ENCODE measurements around the gene SERPINB6. TPM values are rescaled to one million over a fixed set of nuclear protein-coding genes. Genes with fewer than 3 reads are reported as not detected.

SERPINB6 gene
- total RNA-seq, 1 donor from 2014 or later, result 48.7 TPM

DNA sequence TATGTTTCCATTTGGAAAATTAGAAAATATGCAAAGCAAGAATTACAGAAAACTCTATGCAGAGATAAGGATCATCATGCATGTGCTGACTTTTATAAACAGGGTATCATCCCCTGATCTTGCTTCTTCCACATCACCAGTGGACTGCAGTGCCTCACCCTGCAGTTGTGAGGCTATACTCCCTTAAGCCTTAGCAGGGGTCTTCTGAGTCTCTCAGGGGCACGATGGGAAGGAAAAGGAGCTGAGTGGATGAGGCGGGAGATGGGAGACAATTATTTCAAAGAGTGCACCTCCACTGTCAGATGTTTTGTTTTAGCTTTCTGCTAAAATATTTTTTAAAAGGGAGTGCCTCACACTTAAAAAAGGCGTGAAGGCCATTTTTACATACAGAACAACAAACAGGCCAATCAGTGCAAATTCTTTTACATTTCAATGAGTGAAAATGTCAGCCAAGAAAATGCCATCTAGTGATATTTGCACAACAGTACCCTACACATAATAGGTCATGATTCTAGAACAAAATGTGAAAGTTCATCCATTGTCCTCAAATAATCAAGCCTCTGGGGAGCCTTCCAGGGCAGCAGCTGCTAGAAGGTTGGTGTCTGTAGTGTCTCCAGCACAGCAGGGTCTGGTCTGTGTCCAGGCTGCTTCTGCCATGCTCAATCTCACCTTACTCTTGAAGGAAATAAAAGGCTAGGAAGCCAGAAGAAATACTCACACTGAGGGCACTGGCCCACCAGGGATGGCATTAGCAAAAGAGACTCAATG lies 55.0 kb downstream of the SERPINB6 start:
- no peak for DNase-seq (ENCODE audit: low read depth)
- Histone ChIP-seq H3K36me3 (ENCODE audit: control insufficient read depth, insufficient read depth, low read length) (no peaks in the 10 kb centered on the region), H3K27me3 (ENCODE audit: control insufficient read depth, insufficient read depth, low read length) (no peaks in the 10 kb centered on the region), H3K4me3 (ENCODE audit: low read depth, low read length) (no peak overlapping the region)
- no peak for FAIRE-seq
- TF ChIP-seq CTCF (IDR thresholded peaks at IDR 0.05; ENCODE audit: insufficient read depth, low read length, severe bottlenecking), result no peak

DNA sequence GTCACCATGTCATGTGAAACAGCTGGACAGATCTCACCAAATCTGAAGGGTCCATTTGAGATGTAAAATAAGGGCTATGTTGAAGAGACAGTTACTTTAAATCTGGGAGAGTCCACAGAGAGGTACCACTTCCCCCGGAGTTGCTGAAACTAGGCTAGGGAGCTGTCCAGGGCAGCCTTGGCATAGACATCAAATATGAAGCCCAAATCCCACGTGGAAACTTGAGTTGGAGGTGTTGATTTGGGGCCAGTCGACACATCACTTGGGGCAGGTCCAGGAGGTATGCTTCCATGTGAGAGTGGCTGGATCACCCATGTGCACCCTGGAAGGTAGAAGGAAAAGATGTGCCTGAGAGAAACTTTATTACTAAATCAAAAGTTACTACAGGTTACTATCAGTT lies 56.2 kb downstream of the SERPINB6 start:
- no peak for DNase-seq (ENCODE audit: low read depth)
- Histone ChIP-seq H3K36me3 (ENCODE audit: control insufficient read depth, insufficient read depth, low read length) (no peaks in the 10 kb centered on the region), H3K27me3 (ENCODE audit: control insufficient read depth, insufficient read depth, low read length) (no peaks in the 10 kb centered on the region), H3K4me3 (ENCODE audit: low read depth, low read length) (no peak overlapping the region)
- no peak for FAIRE-seq
- no peak for TF ChIP-seq CTCF (IDR thresholded peaks at IDR 0.05; ENCODE audit: insufficient read depth, low read length, severe bottlenecking)

GRCh38 chr6:2914318-2914660 lies 57.1 kb downstream of the SERPINB6 start:
- Histone ChIP-seq H3K36me3 (ENCODE audit: control insufficient read depth, insufficient read depth, low read length) (no peaks in the 10 kb centered on the region), H3K4me3 (ENCODE audit: low read depth, low read length) (no peak overlapping the region), H3K27me3 (ENCODE audit: control insufficient read depth, insufficient read depth, low read length) (no peaks in the 10 kb centered on the region)
- no peak for FAIRE-seq
- DNase-seq (ENCODE audit: low read depth), result peak; percentile 9
- no peak for TF ChIP-seq CTCF (IDR thresholded peaks at IDR 0.05; ENCODE audit: insufficient read depth, low read length, severe bottlenecking)

DNA sequence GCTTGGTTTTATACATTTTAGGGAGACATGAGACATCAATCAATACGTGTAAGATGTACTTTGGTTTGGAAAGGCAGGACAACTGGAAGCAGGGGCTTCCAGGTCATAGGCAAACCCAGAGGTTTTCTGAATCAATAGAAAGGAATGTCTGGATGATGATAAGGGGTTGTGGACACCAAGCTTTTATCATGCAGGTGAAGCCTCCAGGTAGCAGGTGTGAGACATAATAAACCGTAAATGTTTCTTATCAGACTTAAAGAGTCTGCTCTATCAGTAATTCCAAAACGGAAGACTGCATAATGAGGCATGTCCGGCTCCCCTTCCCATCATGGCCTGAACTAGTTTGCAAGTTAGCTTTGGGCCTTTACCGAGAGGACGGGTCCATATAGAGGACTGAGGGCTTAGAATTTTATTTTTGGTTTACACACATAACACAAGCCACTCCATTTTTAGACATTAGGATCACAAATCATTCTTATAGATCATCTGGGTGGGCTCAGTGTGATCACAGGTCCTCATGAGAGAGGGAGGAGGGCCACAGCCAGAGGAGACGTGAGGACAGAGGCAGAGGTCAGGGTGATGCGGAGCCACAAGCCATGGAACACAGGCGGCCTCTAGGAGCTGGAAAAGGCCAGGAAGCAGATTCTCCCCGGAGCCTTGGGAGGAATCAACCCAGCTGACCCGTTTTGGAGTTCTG lies 57.6 kb downstream of the SERPINB6 start:
- H3K36me3 ChIP-seq (ENCODE audit: control insufficient read depth, insufficient read depth, low read length), result no peaks in the 10 kb centered on the region
- TF ChIP-seq CTCF (IDR thresholded peaks at IDR 0.05; ENCODE audit: insufficient read depth, low read length, severe bottlenecking), result no peak
- no peak for DNase-seq (ENCODE audit: low read depth)
- no peak overlapping the region for H3K4me3 ChIP-seq (ENCODE audit: low read depth, low read length)
- no peak for FAIRE-seq
- no peaks in the 10 kb centered on the region for H3K27me3 ChIP-seq (ENCODE audit: control insufficient read depth, insufficient read depth, low read length)

GRCh38 chr6:2911171-2911570 lies 60.2 kb downstream of the SERPINB6 start:
- H3K4me3 ChIP-seq (ENCODE audit: low read depth, low read length), result no peak overlapping the region
- FAIRE-seq (no peak), DNase-seq (ENCODE audit: low read depth) (peak; percentile 25)
- H3K36me3 ChIP-seq (ENCODE audit: control insufficient read depth, insufficient read depth, low read length), result no peaks in the 10 kb centered on the region
- H3K27me3 ChIP-seq (ENCODE audit: control insufficient read depth, insufficient read depth, low read length), result no peaks in the 10 kb centered on the region
- TF ChIP-seq CTCF (IDR thresholded peaks at IDR 0.05; ENCODE audit: insufficient read depth, low read length, severe bottlenecking), result no peak
